Stimulated activated CD8-positive, alpha-beta memory T cell treated with anti-CD3 and anti-CD28 coated beads, Interleukin-15, amount 100 ng/mL, for 24 hours (primary cell): Measurements from ENCODE around the gene ZACN.

Source experiments
- DNase-seq: peaks from one replicate; pipeline ENCODE4 v3.0.0-alpha.2; 2020; ENCODE audit warnings: low read depth

The ZACN gene

DNA sequence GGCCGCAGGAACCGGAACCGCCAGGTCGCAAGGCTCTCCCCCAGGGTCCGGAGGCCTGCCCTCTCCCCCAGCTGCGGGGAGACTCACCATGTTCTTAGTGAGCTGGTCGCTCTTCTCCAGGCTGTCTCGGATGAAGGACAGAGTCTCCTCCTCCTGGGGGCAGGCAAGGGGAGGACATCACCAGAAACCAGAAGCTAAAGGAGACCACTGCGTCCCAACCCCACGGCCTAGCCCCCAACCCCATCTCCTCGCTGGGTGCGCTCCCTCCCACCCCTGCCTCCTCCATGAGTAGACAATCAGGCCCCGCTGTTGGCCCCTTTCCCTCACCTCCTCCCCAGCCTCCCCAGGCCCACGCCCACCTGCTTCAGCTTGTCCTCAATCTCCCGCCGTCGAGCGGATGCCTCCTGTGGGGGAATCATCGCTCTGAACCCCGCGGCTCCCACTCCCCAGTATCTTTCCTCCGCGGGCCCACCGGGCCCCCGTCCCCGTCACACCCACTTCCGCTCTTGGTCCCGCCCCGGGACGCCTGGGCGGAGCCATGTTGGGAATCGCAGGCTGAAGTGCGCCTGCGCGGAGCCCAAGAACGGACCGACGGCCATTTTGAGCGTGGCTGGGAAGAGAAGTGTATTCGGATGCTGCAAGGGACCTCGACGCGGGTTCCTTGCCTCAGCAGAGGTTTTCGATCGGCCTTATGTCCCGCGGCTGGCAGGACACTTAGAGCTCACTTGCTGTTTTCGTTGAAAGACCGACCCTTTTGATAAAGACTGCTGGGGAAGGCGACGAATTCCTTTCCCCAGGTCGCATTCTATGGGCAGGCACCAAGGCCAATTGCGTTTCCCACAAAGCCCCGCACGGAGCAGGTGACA is 24.5 kb downstream of the ZACN start, which contains the start of gene EXOC7:
Gene EXOC7 (minus strand): TSS at position 514 of the 866 bp plus-strand sequence. CDS start 95 bp downstream, at position 419.
- DNase-seq = peak; percentile 90

DNA sequence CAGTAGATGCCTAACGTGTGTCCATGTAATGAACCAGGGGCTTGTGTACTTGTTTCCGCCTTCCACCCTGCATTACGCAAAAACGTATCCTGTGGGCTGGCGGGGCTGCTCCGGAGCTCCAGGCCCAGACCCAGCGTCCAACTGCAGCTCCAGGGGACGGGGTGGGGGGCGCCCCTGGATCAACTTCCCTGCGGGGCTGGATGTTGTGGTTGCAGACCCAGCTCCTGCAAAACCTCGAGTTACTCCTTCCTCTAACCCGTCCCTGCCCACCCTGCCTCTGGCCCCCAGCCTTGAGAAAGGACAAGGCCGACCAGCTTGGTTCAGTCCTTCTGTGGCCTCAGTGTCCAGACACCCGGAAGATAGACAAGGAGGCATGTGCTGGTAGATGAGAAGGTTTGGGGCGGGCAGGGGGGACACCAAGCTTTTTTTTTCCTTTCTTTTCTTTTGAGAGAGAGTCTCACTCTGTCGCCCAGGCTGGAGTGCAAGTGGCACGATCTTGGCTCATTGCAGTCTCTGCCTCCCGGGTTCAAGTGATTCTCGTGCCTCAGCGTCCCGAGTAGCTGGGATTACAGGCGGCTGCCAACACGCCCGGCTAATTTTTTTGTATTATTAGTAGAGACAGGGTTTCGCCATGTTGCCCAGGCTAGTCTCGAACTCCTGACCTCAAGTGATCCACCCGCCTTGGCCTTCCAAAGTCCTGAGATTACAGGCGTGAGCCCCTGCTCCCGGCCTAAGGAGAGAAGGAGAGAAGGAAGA is 25.3 kb downstream of the ZACN start:
- DNase-seq = no peak

DNA sequence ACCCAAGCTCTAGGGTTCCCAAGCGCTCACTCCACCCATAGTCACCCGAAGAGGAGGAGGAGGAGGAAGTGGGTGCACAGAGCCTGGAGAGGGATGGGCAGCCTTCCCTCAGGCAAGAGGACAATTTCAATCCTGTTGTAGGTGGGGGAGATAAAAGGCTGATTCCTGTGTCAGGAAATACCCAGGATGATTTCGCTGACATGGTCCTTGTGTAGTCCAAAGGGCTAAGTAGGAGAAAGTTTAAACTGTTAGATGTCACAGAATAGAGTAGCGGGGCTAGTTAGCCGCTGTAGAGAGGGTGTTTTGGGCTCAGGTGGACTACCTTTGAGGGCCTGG is 25.9 kb downstream of the ZACN start:
- no peak for DNase-seq

DNA sequence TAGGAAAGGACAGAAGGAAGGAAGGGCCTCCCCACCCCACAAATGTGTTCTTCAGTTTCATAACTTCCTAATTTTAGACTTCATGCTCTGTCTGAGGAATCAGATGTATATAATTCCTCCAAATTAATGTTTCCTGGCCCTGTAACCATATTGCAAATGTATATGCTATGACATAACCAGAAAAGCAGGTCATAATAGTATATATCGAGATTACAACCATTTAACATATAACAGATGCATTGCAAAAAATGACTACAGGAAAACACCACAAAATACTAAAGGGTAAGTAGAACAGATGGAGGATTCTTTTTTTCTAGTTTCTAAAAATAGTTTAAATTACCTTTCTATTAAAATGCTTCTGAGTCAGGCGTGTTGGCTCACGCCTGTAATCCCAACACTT is 27.7 kb downstream of the ZACN start:
- DNase-seq = no peak

DNA sequence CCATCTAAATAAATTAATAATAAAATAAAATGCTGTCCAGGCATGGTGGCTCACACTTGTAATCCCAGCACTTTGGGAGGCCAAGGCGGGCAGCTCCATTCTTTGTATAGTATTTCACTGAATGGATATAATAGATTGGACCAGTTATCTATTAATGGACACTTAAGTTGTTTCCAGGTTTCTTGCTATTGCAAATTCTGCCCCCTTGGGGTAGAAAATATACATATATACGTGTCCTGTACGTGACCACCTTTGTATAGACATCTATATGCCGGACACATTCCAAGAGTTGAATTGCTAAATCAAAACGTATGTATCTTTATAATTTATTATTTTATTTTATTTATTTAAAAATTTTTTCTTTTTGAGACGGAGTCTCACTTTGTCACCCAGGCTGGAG is 28.5 kb downstream of the ZACN start:
- DNase-seq = no peak

DNA sequence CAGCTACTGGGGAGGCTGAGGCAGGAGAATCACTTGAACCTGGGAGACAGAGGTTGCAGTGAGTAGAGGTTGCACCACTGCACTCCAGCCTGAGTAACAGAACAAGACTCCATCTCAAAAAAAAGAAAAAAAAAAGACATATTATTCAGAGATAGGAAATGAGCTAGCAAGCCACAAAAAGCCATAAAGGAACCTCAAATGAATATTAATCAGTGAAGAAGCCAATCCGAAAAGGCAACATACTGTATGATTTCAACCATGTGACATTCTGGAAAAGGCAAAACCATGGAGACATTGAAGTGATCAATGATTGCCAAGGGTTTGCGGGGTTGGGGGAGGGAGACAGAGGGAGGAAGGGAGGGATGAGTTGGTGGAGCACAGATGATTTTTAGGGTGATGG is 33.0 kb downstream of the ZACN start:
- DNase-seq = no peak

DNA sequence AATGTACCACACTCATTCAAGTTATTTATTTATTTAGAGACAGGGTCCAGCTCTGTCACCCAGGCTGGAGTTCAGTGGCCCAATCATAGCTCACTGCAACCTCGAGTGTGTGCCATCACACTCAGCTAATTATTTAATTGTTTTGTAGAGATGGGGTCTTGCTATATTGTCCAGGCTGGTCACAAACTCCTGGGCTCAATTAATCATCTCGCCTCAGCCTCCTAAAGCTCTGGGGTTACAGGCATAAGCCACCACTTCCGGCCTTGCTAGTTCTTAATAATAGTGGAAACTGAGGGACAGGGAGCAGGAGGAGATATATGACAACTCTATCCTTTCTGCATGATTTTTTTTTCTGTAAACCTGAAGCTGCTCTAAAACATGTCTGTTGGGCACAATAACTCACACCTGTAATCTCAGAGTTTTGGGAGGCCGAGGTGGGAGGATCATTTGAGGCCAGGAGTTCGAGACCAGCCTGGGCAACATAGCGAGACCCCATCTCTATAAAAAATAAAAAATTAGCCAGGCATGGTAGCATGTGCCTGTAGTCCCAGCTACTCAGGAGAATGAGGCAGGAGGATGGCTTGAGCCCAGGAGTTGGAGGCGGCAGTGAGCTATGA is 36.3 kb downstream of the ZACN start:
- no peak for DNase-seq

DNA sequence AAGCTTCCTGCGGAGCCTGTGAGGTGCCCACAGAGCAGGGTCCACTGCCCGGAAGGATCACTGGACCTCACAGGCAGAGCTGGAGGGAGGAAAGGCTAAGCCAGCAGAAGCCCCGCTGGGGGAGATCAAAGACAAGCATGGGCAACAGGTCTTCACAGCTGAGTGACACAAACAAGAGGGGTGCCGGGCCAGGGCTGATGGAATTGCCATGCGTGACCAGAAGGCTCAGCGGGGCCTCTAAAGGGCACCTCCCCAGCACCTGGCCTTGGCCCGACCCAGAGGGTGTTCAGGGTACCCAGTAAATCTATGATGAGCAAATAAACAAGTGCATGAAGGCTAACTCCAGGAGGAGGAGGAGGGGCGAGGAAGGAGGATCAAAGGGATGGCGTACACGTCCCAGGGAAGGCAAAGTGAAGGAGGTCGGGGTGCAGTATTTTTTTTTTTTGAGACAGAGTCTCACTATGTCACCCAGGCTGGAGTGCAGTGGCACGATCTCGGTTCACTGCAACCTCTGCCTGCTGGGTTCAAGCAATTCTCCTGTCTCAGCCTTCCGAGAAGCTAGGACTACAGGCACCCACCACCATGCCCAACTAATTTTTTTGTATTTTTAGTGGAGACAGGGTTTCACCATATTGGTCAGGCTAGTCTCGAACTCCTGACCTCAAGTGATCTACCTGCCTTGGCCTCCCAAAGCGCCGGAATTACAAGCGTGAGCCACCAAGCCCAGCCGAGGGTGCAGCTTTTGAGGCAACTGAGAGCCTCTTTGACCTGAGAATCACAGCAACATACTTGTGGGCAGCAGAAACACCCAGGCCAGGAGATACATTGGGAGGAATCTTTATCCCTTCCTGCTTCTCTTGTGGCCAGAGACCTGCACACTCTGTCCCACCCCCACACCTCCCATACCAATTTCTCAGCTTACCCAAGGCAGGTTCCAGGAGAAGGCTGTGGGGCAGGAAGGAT is 40.7 kb downstream of the ZACN start:
- DNase-seq = no peak

DNA sequence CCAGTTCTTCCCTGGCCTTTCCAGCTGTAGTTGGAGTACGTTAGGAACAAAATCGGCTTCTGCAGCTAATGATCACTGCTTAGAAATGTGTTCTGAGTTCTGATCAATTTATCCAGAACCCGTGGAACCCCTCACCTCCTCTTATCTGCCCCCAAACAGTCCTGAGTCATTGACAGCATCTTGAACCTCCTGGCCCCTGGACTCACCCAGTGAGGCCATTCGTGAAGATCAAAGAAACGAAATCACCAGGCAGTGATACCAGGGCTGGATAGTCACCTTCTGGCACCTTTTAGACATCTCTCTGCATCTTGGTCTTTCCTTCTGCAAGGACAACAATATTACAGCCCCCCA is 41.7 kb downstream of the ZACN start:
- DNase-seq = no peak

DNA sequence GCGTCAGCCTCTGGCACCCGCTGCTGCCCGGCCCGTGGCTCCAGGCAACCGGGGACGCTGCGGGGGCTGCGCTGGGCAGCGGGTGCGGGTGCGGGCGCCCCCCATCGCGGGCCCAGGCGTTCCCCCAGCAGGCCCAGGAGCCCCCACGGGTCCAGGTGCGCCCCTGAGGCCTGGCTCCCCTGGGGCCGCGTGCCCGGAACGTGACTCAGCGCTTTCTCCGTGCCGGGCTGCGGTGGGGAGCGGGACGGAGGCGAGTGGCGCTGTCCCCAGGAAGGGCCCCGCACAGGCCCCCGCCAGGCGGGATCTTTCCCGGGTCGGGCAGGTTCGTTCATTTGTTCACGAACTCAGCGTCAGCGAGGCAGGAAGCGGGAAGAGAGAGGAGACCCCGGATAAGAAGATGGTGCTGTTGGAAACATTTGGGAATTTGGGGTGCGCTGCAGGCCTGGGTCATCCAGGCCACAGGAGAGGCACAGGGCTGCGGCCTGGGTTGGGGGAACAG is 43.0 kb downstream of the ZACN start:
- no peak for DNase-seq

DNA sequence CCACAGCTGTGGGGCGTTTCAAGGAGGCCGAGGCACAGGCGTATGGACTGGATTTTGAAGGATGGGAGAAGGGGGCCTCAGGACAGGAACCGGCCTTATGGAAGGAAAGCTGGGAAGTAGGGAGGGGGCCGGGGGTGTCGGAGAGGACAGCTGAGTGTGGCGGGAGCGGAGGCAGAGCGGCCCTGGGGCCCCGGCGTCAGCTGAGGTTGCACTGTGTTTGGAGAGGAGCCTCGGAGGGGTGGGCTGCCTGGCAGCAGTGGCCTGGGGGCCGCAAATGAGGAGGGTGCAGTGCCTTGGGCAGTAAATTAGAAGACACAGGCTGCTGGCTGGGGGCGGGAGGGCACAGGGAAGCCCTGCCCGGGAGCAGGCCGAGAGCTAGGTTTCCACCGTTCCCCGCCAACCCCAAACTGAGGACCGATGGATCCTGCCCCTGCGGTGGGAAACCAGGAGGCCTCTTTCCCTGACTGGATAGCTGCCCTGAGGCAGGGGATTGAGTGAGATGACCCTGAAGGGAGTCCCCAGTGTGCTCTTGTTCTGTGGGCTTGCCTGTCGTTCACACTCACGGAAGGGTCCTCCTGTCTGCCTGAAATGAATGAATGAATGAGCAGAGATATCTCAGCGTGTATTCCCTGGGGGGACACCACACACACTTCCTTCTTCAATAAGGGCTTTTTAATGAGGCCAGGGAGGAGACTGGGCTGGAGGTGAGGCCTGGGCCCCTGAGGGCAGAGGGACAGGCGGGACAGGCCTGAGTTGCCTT is 43.6 kb downstream of the ZACN start:
- no peak for DNase-seq

DNA sequence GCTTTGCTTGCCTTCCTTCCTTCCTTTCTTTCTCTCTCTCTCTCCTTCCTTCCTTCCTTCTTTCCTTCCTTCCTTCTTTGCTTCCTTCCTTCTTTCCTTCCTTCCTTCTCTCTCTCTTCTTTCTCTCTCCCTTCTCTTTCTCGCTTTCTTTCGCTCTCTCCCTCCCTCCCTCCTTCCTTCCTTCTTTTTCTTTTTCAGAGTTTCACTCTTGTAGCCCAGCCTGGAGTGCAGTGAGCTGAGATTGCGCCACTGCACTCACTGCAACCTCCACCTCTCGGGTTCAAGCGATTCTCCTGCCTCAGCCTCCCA is 44.2 kb downstream of the ZACN start:
- no peak for DNase-seq

DNA sequence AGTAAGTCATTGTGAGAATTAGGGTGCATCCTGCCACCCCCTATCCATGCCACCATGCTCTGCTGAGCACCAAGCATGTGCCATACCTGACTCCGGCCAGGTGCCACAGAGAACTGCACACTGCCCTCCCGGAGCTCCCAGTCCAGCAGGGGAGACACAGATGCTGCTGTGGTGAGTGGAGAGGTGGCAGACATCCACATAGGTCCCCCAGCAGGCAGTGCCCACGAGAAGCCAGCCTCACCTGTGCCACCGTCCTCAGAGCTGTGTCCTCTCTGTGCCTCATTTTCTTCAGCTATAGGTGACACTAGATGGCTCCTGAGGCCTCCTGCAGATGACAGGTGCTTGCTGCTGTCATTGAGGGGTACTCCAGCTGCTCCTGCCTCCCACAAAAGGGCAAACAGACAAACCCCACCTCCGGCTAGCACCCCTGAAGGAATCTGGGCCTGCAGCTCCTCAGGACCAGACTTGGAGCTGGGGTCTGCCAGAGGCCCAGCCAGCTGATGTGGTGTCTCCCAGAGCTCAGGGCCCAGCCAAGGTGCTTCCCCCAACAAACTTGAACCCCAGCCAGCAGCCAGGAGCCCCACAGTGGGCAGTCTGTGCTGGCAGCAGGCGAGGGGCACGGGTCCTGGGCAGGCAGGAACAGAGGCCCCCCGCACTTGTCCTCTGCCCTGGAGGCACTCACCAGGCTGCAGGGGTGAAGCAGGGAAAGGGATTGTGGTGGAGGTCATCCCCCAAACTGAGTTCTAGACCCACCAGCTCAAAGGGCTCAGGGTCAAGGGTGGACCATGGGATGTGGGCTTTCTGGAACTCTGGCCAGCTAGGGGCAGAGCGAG is 45.0 kb downstream of the ZACN start:
- DNase-seq = no peak

DNA sequence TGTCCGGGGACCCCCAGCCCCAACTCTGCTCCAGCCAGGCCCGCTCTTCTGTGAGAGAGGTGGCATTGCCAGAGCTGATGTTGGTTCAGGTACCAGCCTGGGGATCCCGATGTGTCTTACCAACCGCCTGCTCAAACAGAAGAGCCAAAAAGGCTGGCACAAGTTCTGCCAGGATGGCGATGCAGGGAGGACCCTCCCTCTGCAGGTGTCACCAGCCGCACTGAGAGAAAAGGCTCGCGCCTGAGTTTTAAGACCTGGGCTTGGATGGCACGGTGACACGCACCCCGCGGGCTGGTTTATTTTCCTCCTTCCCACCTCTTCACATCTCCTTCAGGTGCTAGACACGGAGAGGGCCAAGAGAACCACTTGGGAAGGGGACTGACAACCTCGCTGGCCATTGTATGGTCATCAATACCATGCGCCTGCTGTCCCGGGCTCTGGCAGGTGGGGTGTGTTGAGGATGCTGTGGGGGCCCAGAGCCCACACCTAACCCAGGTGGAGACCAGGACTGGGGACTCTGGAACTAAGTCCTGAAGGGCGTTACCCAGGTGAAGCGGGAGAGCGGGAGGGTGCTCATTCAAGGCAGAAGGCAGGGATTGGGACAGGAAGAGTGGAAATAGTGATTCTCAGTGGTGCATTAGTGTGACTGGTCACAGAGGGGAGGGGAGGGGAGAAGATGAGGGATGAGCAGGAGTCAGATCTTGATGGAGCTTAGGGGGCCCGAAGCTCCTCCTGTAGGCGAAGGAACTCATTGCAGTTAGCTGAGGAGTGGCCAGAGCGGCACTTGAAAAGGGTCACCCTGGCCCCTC is 45.8 kb downstream of the ZACN start:
- no peak for DNase-seq

DNA sequence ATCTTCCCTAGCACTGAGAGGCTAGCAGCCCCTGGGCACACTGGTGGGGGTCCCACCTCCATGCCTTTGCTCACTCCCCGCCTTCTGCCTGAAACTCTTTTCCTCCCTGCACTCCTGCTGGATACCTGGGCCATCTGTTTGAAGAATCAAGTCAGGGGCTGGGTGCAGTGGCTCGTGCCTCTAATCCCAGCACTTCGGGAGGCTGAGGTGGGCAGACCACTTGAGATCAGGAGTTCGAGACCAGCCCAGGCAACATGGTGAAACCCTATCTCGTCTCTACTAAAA is 46.4 kb downstream of the ZACN start:
- DNase-seq = no peak

DNA sequence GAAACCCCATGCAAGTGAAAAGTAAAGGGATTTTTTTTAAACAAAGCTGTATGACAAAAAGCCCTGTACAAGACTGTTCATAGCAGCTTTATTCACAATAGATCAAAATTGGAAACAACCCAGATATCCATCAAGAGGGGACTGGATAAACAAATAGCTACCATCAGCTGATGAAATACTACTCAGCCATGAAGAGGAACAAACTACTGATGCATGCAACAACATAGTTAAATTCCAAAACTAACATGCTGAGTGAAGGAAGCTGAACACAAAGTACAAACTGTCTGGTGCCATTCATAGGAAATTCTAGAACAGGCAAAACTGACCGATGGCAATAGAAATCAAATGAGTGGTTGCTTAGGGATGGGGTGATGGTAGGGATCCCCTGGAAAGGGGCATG is 46.9 kb downstream of the ZACN start:
- DNase-seq = no peak

DNA sequence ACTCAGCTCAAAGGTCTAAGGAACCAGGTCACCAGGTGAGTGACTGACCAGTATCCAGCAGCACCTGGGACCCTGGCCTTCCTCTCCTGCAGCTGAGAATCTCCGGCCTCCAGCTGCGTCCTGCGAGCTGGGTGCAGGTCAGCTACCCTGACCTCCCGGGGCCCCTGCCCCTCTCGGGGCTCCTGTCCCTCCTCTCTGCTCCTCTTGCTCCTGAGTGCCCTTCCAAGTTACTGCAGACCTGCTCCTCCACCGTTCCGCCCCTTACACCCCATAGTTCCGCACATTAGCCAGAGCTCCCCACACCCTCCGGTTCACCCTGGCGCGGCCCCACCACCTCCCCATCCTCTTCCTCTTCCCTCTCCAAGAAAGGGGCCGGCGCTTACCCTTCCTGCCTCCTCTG is 51.5 kb downstream of the ZACN start:
- no peak for DNase-seq

DNA sequence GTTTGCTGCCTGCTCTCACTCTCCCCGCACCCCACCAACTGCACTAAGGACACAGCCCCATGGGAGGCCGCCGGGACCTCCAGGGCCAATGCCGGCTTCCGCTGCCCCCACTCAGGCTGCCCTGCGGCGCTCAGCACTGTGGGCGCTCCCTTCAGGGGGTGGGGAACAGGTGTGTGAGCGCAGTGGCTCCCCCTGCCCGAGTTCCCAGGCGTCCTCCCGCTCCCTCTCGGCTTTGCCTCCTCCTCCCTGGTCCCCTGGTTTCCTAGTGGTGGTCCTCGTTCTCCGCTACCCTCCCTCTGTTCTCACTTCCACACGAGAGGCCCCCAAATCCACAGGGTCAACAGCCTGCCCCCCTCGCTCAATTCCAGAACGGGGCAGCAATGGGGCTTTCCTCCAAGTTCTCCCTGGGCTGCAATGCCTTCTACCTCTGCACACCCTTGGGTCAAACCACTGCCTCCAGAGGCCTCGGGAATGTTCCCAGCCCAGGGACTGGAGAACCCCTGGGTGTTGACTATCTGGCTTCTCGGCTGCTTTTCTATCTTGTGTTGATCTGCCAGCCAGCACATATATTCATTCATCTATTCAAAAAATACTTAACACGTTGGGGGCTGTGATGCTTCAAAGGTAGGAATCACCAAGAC is 52.2 kb downstream of the ZACN start:
- no peak for DNase-seq
